NCI-H1694 (cell line): ENCODE results near the gene IGF2BP2.

Experiments used
- DNase-seq: peaks from one replicate; lab custom pipeline; 2025; lab: John Stamatoyannopoulos, UW

Gene IGF2BP2

GRCh38 chr3:185764980-185765370, 59.9 kb downstream of the IGF2BP2 start:
- DNase-seq, result no peak

GRCh38 chr3:185764163-185764979, 60.5 kb downstream of the IGF2BP2 start:
- DNase-seq, result no peak

- DNase-seq, result no peak
Observed at GRCh38 chr3:185763347-185764005, 61.4 kb downstream of the IGF2BP2 start.

- no peak for DNase-seq
Observed at GRCh38 chr3:185760550-185760949, 64.3 kb downstream of the IGF2BP2 start.

GRCh38 chr3:185760088-185760487, 64.8 kb downstream of the IGF2BP2 start:
- no peak for DNase-seq

GRCh38 chr3:185759512-185759911, 65.3 kb downstream of the IGF2BP2 start:
- no peak for DNase-seq

- no peak for DNase-seq
Observed at GRCh38 chr3:185758912-185759311, 65.9 kb downstream of the IGF2BP2 start.

GRCh38 chr3:185757176-185757575, 67.7 kb downstream of the IGF2BP2 start:
- DNase-seq, result no peak

- no peak for DNase-seq
Observed at GRCh38 chr3:185756477-185756876, 68.4 kb downstream of the IGF2BP2 start.

GRCh38 chr3:185754920-185755319, 69.9 kb downstream of the IGF2BP2 start:
- no peak for DNase-seq

GRCh38 chr3:185753354-185753753, 71.5 kb downstream of the IGF2BP2 start:
- no peak for DNase-seq

- no peak for DNase-seq
Observed at GRCh38 chr3:185750702-185751101, 74.1 kb downstream of the IGF2BP2 start.

GRCh38 chr3:185750015-185750414, 74.8 kb downstream of the IGF2BP2 start:
- DNase-seq, result no peak

- DNase-seq, result no peak
Observed at GRCh38 chr3:185746470-185746869, 78.4 kb downstream of the IGF2BP2 start.

- DNase-seq, result no peak
Observed at GRCh38 chr3:185744997-185745843, 79.6 kb downstream of the IGF2BP2 start.

- DNase-seq, result no peak
Observed at GRCh38 chr3:185741586-185741985, 83.3 kb downstream of the IGF2BP2 start.

GRCh38 chr3:185740133-185740532, 84.7 kb downstream of the IGF2BP2 start:
- no peak for DNase-seq

- DNase-seq, result no peak
Observed at GRCh38 chr3:185739264-185739701, 85.6 kb downstream of the IGF2BP2 start.

GRCh38 chr3:185737740-185738680, 86.8 kb downstream of the IGF2BP2 start:
- DNase-seq, result no peak

- DNase-seq, result no peak
Observed at GRCh38 chr3:185737020-185737419, 87.8 kb downstream of the IGF2BP2 start.

GRCh38 chr3:185734725-185735096, 90.1 kb downstream of the IGF2BP2 start:
- no peak for DNase-seq
